GM12873 (cell line): ENCODE results near the gene PEAK1.

Experiments used
- CTCF ChIP-seq: IDR thresholded peaks from 2 replicates; pipeline ENCODE4 v1.5.1; 2012; ENCODE audit warnings: low read depth, mild to moderate bottlenecking, moderate library complexity, low read length, control low read depth; ENCODE audit not compliant: insufficient read depth; ENCODE audit errors: missing control alignments

PEAK1 gene

GRCh38 chr15:77096541-77096940 lies 323.4 kb downstream of the PEAK1 start:
- no peak for TF ChIP-seq CTCF

- TF ChIP-seq CTCF = no peak
These were observed 323.8 kb downstream of the PEAK1 start for GRCh38 chr15:77096138-77096537.

- peak; percentile 59 for TF ChIP-seq CTCF
These were observed 325.4 kb downstream of the PEAK1 start for GRCh38 chr15:77094397-77095030.

GRCh38 chr15:77093436-77093835 lies 326.5 kb downstream of the PEAK1 start:
- TF ChIP-seq CTCF = no peak

GRCh38 chr15:77091097-77091496 lies 328.8 kb downstream of the PEAK1 start:
- no peak for TF ChIP-seq CTCF

- TF ChIP-seq CTCF = no peak
These were observed 332.7 kb downstream of the PEAK1 start for GRCh38 chr15:77087213-77087612.

- TF ChIP-seq CTCF = no peak
These were observed 334.6 kb downstream of the PEAK1 start for GRCh38 chr15:77085297-77085696.
